DMS153 (cell line): ENCODE measurements around the gene GNL3L.
"Not testable (repeated sequence)": the region's sequence is repeated elsewhere in the genome, so short reads cannot be mapped to it uniquely, and the experiment has no call there.

Source experiments
- DNase-seq: peaks from one replicate; lab custom pipeline; 2025; lab: John Stamatoyannopoulos, UW

GNL3L gene

GRCh38 chrX:54555006-54555405 lies 25.0 kb downstream of the GNL3L start:
- not testable (repeated sequence) for DNase-seq

GRCh38 chrX:54560411-54560810 lies 30.4 kb downstream of the GNL3L start:
- DNase-seq: no peak

- no peak for DNase-seq
These were observed 31.6 kb downstream of the GNL3L start for GRCh38 chrX:54561622-54562021.

GRCh38 chrX:54564936-54565335 lies 34.9 kb downstream of the GNL3L start:
- no peak for DNase-seq

- DNase-seq: no peak
These were observed 40.3 kb downstream of the GNL3L start for GRCh38 chrX:54570332-54570731.

GRCh38 chrX:54572641-54573040 lies 42.6 kb downstream of the GNL3L start:
- not testable (repeated sequence) for DNase-seq

GRCh38 chrX:54597728-54598127 lies 67.7 kb downstream of the GNL3L start:
- DNase-seq: no peak

- DNase-seq: no peak
These were observed 72.5 kb downstream of the GNL3L start for GRCh38 chrX:54602563-54602962.
